Hepatocyte (in vitro differentiated cells): ENCODE measurements around the gene IL1RAPL2.

ENCODE experiments used
- EZH2 ChIP-seq: fragments of 200-600 bp; sonication (generic); IDR thresholded peaks from 2 replicates; pipeline ENCODE4 v1.6.1; 2016; ENCODE audit warnings: antibody characterized with exemption, mild to moderate bottlenecking, borderline replicate concordance
- EZH2phosphoT487 ChIP-seq: fragments of 200-600 bp; sonication (generic); IDR thresholded peaks from one replicate; pipeline ENCODE4 v1.6.1; 2018; ENCODE audit warnings: antibody characterized with exemption, mild to moderate bottlenecking, low read depth, moderate library complexity; ENCODE audit not compliant: unreplicated experiment, severe bottlenecking
- TF ChIP-seq, protein P1 (sequence below): fragments of 200-600 bp; sonication (generic); IDR thresholded peaks from 2 replicates; pipeline ENCODE4 v1.5.1; 2016; ENCODE audit warnings: antibody characterized with exemption, mild to moderate bottlenecking; ENCODE audit not compliant: poor library complexity

DNA sequence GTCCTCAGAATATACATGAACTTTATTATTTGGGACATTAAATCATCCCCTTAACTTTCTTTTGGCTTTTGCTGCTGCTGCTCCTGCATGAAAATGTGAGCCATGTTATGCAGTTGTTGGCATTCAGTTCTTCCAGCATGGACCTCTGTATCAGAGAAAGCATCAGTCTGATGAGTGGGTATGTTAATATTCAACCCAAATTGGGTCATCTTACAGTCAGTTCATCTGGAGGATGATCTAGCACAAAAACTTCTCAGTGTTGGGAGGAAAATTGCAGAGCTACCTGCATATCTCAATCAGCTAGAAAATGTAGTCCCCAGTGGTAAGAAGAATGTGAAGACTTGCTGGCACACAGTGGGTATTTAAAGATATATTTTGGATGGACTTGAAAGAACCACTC, 96.7 kb downstream of the IL1RAPL2 start:
- TF ChIP-seq, protein P1, sequence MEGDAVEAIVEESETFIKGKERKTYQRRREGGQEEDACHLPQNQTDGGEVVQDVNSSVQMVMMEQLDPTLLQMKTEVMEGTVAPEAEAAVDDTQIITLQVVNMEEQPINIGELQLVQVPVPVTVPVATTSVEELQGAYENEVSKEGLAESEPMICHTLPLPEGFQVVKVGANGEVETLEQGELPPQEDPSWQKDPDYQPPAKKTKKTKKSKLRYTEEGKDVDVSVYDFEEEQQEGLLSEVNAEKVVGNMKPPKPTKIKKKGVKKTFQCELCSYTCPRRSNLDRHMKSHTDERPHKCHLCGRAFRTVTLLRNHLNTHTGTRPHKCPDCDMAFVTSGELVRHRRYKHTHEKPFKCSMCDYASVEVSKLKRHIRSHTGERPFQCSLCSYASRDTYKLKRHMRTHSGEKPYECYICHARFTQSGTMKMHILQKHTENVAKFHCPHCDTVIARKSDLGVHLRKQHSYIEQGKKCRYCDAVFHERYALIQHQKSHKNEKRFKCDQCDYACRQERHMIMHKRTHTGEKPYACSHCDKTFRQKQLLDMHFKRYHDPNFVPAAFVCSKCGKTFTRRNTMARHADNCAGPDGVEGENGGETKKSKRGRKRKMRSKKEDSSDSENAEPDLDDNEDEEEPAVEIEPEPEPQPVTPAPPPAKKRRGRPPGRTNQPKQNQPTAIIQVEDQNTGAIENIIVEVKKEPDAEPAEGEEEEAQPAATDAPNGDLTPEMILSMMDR = no peak
- TF ChIP-seq EZH2 (no peak), EZH2phosphoT487 (no peak)
